ENCODE results near the gene HOXD10.

HOXD10 gene

GRCh38 chr2:176123411-176124109 is 7.0 kb downstream of the HOXD10 start:
- no peak for DNase-seq (ENCODE audit: low read depth)

GRCh38 chr2:176124110-176124946 is 7.8 kb downstream of the HOXD10 start:
- no peak for DNase-seq (ENCODE audit: low read depth)

GRCh38 chr2:176124947-176125771 is 8.6 kb downstream of the HOXD10 start:
- no peak for DNase-seq (ENCODE audit: low read depth)

GRCh38 chr2:176125772-176126054 is 9.1 kb downstream of the HOXD10 start:
- no peak for DNase-seq (ENCODE audit: low read depth)

- DNase-seq (ENCODE audit: low read depth): no peak
These were observed 10.6 kb downstream of the HOXD10 start for GRCh38 chr2:176126929-176127773.

GRCh38 chr2:176127774-176128072 is 11.1 kb downstream of the HOXD10 start:
- no peak for DNase-seq (ENCODE audit: low read depth)

GRCh38 chr2:176128172-176128981 is 11.8 kb downstream of the HOXD10 start:
- DNase-seq (ENCODE audit: low read depth): no peak

GRCh38 chr2:176128982-176129796 is 12.6 kb downstream of the HOXD10 start, which contains the start of gene HOXD8:
TSS of gene HOXD8 (plus strand) at chr2:176129705. CDS start at chr2:176130367, 662 bp downstream.
- DNase-seq (ENCODE audit: low read depth): peak; percentile 73

- DNase-seq (ENCODE audit: low read depth): no peak
These were observed 13.2 kb downstream of the HOXD10 start for GRCh38 chr2:176129813-176130146.

GRCh38 chr2:176130147-176130956 is 13.8 kb downstream of the HOXD10 start:
- DNase-seq (ENCODE audit: low read depth): no peak

GRCh38 chr2:176130957-176131847 is 14.6 kb downstream of the HOXD10 start:
- DNase-seq (ENCODE audit: low read depth): no peak

- DNase-seq (ENCODE audit: low read depth): no peak
These were observed 15.2 kb downstream of the HOXD10 start for GRCh38 chr2:176131848-176132158.

- no peak for DNase-seq (ENCODE audit: low read depth)
These were observed 15.9 kb downstream of the HOXD10 start for GRCh38 chr2:176132205-176133171.

- no peak for DNase-seq (ENCODE audit: low read depth)
These were observed 16.8 kb downstream of the HOXD10 start for GRCh38 chr2:176133389-176133788.

- no peak for DNase-seq (ENCODE audit: low read depth)
These were observed 17.5 kb downstream of the HOXD10 start for GRCh38 chr2:176134035-176134434.

- DNase-seq (ENCODE audit: low read depth): no peak
These were observed 18.5 kb downstream of the HOXD10 start for GRCh38 chr2:176135035-176135440.

Data from stromal cell of bone marrow (primary cell).